Neutrophil (primary cell): ENCODE results near the gene NEO1.

Experiments used
- H3K27ac ChIP-seq: fragments of 200-600 bp; sonication (generic); 2 replicates; pipeline ENCODE4 v1.5.1; 2016; ENCODE audit warnings: mild to moderate bottlenecking, moderate library complexity
- H3K27me3 ChIP-seq: fragments of 200-600 bp; sonication (generic); 2 replicates; pipeline ENCODE4 v1.6.0; 2016; ENCODE audit warnings: mild to moderate bottlenecking
- H3K36me3 ChIP-seq: fragments of 200-600 bp; sonication (generic); 2 replicates; pipeline ENCODE4 v1.5.1; 2017
- H3K4me1 ChIP-seq, 2 experiments: fragments of 200-600 bp in 1 of 2; sonication (generic) in 1 of 2; 1 replicate in 1 of 2; 2 replicates in 1 of 2; pipeline versions ENCODE4 v1.5.1 to v1.6.1; 2013 to 2016; ENCODE audit warnings: low read depth in 1 of 2, low read length in 1 of 2, mild to moderate bottlenecking in 1 of 2, moderate library complexity in 1 of 2; ENCODE audit not compliant: control insufficient read depth in 1 of 2, insufficient read depth in 1 of 2
- H3K4me3 ChIP-seq, 2 experiments: fragments of 200-600 bp in 1 of 2; sonication (generic) in 1 of 2; 1 replicate in 1 of 2; 2 replicates in 1 of 2; pipeline ENCODE4 v1.5.1; 2013 to 2016; ENCODE audit warnings: low read depth in 1 of 2, low read length in 1 of 2, mild to moderate bottlenecking in 1 of 2, moderate library complexity in 1 of 2
- H3K9me3 ChIP-seq: fragments of 200-600 bp; sonication (generic); 2 replicates; pipeline ENCODE4 v1.5.1; 2016
- TF ChIP-seq, protein P1 (sequence below): fragments of 200-600 bp; sonication (generic); IDR thresholded peaks from 2 replicates; pipeline ENCODE4 v1.5.1; 2016; ENCODE audit warnings: antibody characterized with exemption

NEO1 gene

DNA sequence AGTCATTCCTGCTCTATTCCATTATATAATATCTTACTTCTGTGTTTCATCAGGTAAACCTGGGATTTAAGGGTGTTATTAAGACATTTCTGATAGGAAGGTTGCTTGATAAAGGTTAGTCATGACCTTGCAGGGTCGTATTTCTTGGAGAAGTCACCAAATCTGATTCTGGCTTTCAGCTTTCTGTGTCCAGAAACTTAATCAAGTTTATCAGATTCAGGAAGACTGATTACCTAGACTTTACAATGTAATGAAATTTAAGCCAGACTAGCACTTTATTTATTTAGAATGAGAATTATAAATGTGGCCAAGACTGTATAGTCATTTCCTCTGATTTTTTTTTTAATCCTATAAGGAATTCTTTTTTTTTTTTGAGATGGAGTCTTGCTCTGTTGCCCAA, 81.9 kb downstream of the NEO1 start:
- Histone ChIP-seq H3K9me3 (no peaks in the 10 kb centered on the region), H3K4me1 (no peaks in the 10 kb centered on the region), H3K4me3 (no peak overlapping the region), H3K27ac (no peak overlapping the region), H3K36me3 (no peaks in the 10 kb centered on the region), H3K27me3 (peaks cover 13% of the 10 kb centered on the region)
- TF ChIP-seq, protein P1, sequence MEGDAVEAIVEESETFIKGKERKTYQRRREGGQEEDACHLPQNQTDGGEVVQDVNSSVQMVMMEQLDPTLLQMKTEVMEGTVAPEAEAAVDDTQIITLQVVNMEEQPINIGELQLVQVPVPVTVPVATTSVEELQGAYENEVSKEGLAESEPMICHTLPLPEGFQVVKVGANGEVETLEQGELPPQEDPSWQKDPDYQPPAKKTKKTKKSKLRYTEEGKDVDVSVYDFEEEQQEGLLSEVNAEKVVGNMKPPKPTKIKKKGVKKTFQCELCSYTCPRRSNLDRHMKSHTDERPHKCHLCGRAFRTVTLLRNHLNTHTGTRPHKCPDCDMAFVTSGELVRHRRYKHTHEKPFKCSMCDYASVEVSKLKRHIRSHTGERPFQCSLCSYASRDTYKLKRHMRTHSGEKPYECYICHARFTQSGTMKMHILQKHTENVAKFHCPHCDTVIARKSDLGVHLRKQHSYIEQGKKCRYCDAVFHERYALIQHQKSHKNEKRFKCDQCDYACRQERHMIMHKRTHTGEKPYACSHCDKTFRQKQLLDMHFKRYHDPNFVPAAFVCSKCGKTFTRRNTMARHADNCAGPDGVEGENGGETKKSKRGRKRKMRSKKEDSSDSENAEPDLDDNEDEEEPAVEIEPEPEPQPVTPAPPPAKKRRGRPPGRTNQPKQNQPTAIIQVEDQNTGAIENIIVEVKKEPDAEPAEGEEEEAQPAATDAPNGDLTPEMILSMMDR = no peak

DNA sequence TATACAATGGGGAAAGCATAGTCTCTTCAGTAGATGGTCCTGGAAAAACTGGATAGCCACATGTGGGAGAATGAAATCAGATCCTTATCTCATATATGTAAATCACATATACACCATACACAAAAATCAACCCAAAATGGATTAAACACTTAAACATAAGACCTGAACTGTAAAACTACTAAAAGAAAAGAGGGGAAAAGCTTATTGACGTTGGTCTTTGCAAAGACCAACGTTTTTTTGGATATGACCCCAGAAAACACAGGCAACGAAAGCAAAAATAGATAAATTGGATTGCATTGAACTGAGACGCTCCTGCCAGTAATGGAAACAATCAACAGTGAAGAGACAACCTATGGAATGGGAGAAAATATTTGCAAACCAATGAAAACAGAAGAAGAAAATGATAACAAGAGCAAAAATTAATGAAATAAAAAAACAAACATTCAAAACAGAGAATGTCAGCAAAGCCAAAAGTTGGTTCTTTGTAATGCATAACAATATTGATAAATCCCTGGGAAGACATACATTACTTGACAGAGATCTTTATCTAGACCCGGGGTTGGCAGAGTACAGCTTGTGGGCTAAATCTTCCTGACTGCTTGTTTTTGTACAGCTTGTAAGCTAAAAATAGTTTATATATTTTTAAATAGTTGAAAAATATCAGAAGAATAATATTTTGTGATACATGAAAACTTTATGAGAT, 86.9 kb downstream of the NEO1 start:
- TF ChIP-seq, protein P1 = no peak
- Histone ChIP-seq H3K4me3 (no peak overlapping the region), H3K27me3 (peaks cover 21% of the 10 kb centered on the region), H3K36me3 (no peaks in the 10 kb centered on the region), H3K27ac (no peak overlapping the region), H3K4me1 (no peaks in the 10 kb centered on the region), H3K9me3 (no peaks in the 10 kb centered on the region)

DNA sequence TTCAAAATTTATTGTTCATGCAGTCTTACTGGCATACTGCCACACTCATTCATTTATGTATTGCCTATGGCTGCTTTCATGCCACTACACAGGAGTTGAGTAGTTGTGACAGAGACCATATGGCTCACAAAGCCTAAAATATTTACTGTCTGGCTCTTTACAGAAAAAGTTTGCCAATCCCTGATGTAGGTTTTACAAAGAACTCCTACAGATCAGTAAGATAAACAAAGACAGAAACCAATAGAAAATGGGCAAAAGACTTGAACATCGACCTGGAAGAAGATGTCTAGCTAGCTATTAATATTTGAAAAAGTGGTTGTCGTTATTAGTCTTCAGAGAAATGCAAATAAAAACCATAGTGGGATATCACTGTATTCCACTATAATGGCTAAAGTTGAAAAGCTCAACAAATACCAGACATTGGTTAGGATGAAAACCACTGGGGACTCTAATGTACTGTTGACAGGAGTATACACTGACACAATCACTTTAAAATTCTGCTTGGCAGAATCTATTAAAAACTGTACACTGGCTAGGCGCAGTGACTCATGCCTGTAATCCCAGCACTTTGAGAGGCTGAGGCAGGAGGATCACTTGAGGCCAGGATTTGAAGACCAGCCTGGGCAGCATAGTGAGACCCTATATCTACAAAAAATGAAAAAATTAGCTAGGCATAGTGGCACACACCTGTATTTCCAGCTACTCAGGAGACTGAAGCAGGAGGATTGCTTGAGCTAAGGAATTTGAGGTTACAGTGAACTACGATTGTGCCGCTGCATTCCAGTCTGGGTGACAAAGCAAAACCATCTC, 87.7 kb downstream of the NEO1 start:
- no peak overlapping the region for H3K4me3 ChIP-seq
- TF ChIP-seq, protein P1 = no peak
- no peaks in the 10 kb centered on the region for H3K9me3 ChIP-seq
- H3K36me3 ChIP-seq = no peaks in the 10 kb centered on the region
- H3K27me3 ChIP-seq = peaks cover 22% of the 10 kb centered on the region
- H3K4me1 ChIP-seq = no peaks in the 10 kb centered on the region
- H3K27ac ChIP-seq = no peak overlapping the region

DNA sequence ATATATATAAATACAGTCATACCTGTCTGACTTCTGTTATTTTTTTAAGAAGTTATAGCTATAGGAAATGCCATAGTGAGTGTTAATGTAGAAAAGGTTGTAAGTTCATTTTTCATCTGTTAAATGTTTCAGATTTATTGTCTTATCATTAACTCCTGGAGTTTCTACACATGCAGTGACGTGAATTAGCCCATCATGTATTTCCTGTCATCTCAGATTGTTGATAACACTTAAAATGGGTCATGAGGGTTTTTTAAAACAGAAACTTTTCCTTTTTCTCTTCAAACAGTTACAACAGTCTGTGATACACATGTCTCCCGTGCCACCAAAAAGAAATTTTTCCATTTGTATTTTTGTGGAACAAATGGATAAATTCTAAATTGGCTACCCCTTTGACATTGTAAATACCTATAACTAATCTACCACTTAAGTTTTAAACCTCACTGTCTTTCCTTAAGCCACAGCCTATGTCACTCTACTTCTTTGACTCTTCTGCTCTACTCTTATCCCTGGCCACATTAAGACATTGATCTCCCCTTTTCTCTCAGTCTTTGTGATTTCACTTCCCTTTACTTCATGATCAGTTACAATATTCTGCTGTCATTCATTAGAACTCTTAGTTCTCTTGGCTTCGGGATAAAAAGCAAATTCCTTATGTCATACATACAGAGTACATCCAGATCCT, 89.1 kb downstream of the NEO1 start:
- Histone ChIP-seq H3K9me3 (no peaks in the 10 kb centered on the region), H3K36me3 (no peaks in the 10 kb centered on the region), H3K4me3 (no peak overlapping the region), H3K27ac (no peak overlapping the region), H3K4me1 (no peaks in the 10 kb centered on the region), H3K27me3 (peaks cover 33% of the 10 kb centered on the region)
- TF ChIP-seq, protein P1 = no peak

DNA sequence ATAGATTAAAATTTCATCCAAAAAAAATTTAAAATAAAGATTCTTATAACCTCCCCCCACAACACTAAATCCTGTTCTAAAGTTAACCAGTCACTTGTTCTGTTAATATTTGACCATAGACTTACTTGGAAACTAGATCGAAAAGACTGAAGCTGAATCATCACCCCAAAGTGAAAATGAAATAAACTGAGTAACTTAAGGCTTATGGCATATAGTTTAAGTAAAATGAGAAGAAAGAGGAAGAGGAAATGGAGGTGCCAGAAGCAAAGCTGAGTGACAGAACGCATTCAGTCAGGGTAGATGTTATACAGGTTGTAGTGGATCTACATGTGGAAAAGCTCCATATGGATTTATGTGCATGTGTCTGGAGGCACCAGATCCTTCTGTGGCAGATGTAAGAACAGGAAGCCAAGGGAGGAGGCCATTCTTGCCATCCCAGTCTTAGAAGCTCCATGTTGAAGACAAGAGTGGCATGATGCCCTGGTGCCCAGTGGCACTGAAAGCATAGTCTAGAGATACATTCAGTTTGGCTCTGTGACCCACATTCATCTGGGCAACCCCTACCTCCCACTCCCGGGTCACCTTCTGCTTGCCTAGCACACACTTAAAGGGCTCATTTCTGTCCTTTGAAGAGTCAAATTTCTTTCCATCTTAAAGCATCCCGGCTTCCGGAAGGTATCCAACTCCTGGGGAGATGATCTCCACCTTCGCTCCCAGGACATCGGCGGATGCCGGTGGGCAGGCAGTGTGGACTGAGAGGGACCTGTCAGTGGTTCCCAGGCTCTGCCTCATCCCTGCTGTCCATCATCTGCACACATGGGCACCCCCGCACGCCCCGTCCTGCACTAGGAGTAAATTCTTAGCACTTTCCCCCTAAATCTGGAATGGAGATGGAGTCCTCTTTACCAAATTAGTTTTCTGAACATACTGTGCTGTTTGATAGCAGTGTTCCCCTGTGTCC, 90.8 kb downstream of the NEO1 start:
- Histone ChIP-seq H3K4me3 (no peak overlapping the region), H3K9me3 (no peaks in the 10 kb centered on the region), H3K27ac (no peak overlapping the region), H3K36me3 (no peaks in the 10 kb centered on the region), H3K4me1 (no peaks in the 10 kb centered on the region), H3K27me3 (peaks cover 35% of the 10 kb centered on the region)
- TF ChIP-seq, protein P1 = no peak
